Astrocyte (in vitro differentiated cells and primary cell): ENCODE measurements around the gene CPNE7. TPM values are rescaled to one million over a fixed set of nuclear protein-coding genes. Genes with fewer than 3 reads are reported as not detected.

Experiments
- DNase-seq: peaks from one replicate; pipeline ENCODE4 v3.0.0-alpha.2; 2010; ENCODE audit warnings: low read depth
- FAIRE-seq: peaks from 2 replicates; lab custom pipeline; 2011; peaks lifted over from hg19 to GRCh38; lab: Jason Lieb, UNC
- H2AFZ ChIP-seq: 2 replicates; pipeline ENCODE4 v1.6.0; 2012; ENCODE audit warnings: low read depth, low read length, inconsistent platforms
- H3K27ac ChIP-seq: 2 replicates; pipeline ENCODE4 v1.5.1; 2011; ENCODE audit warnings: low read depth, low read length, inconsistent platforms
- H3K27me3 ChIP-seq: 2 replicates; pipeline ENCODE4 v1.6.0; 2011; ENCODE audit warnings: low read length, inconsistent platforms; ENCODE audit not compliant: insufficient read depth
- H3K36me3 ChIP-seq: 2 replicates; pipeline ENCODE4 v1.5.1; 2011; ENCODE audit warnings: low read length, inconsistent platforms; ENCODE audit not compliant: insufficient read depth
- H3K4me1 ChIP-seq: 2 replicates; pipeline ENCODE4 v1.5.1; 2011; ENCODE audit warnings: low read length, inconsistent platforms; ENCODE audit not compliant: insufficient read depth
- H3K4me2 ChIP-seq: 2 replicates; pipeline ENCODE4 v1.6.0; 2012; ENCODE audit warnings: low read length, inconsistent platforms
- H3K4me3 ChIP-seq: 2 replicates; pipeline ENCODE4 v1.5.1; 2011; ENCODE audit warnings: low read depth, mild to moderate bottlenecking, low read length, inconsistent platforms; ENCODE audit not compliant: insufficient read depth
- H3K79me2 ChIP-seq: 2 replicates; pipeline ENCODE4 v1.6.0; 2012; ENCODE audit warnings: mild to moderate bottlenecking, low read length, inconsistent platforms; ENCODE audit not compliant: insufficient read depth
- H3K9ac ChIP-seq: 2 replicates; pipeline ENCODE4 v1.6.0; 2012; ENCODE audit warnings: mild to moderate bottlenecking, low read length, inconsistent platforms
- H3K9me3 ChIP-seq: 2 replicates; pipeline ENCODE4 v1.5.1; 2012; ENCODE audit warnings: low read depth, mild to moderate bottlenecking, low read length, inconsistent platforms; ENCODE audit not compliant: insufficient read depth
- H4K20me1 ChIP-seq: 2 replicates; pipeline ENCODE4 v1.6.0; 2012; ENCODE audit warnings: low read length, inconsistent platforms; ENCODE audit not compliant: insufficient read depth
- H3K27ac Mint-ChIP-seq: one replicate; pipeline ENCODE4 v1.8.0; 2021; ENCODE audit warnings: mild to moderate bottlenecking, mixed read lengths; ENCODE audit not compliant: unreplicated experiment
- H3K27me3 Mint-ChIP-seq: one replicate; pipeline ENCODE4 v1.8.0; 2021; ENCODE audit warnings: low read depth, mixed read lengths; ENCODE audit not compliant: unreplicated experiment
- H3K36me3 Mint-ChIP-seq: one replicate; pipeline ENCODE4 v1.8.0; 2021; ENCODE audit warnings: low read depth, mixed read lengths; ENCODE audit not compliant: unreplicated experiment
- H3K4me1 Mint-ChIP-seq: one replicate; pipeline ENCODE4 v1.8.0; 2021; ENCODE audit warnings: low read depth, mixed read lengths; ENCODE audit not compliant: unreplicated experiment
- H3K4me3 Mint-ChIP-seq: one replicate; pipeline ENCODE4 v1.8.0; 2021; ENCODE audit warnings: mild to moderate bottlenecking, moderate library complexity, mixed read lengths; ENCODE audit not compliant: unreplicated experiment
- H3K9me3 Mint-ChIP-seq: one replicate; pipeline ENCODE4 v1.8.0; 2021; ENCODE audit warnings: mild to moderate bottlenecking, mixed read lengths; ENCODE audit not compliant: unreplicated experiment
- EZH2 ChIP-seq: IDR thresholded peaks from 2 replicates; pipeline ENCODE4 v1.6.1; 2012; ENCODE audit warnings: mild to moderate bottlenecking, low read length, inconsistent platforms; ENCODE audit not compliant: insufficient read depth
- total RNA-seq: library from RNA; stranded (reverse); gene quantifications from 2 replicates; pipeline ENCODE4 v1.2.1, GENCODE V29; 2021
- TF ChIP-seq, protein P1 (sequence below): IDR thresholded peaks from 2 replicates; pipeline ENCODE4 v1.5.1; 2011; ENCODE audit warnings: low read depth, mild to moderate bottlenecking, inconsistent platforms, low read length, moderate library complexity; ENCODE audit not compliant: insufficient read depth

CPNE7 gene
- total RNA-seq, 1 donor from 2014 or later: 7.5 TPM

DNA sequence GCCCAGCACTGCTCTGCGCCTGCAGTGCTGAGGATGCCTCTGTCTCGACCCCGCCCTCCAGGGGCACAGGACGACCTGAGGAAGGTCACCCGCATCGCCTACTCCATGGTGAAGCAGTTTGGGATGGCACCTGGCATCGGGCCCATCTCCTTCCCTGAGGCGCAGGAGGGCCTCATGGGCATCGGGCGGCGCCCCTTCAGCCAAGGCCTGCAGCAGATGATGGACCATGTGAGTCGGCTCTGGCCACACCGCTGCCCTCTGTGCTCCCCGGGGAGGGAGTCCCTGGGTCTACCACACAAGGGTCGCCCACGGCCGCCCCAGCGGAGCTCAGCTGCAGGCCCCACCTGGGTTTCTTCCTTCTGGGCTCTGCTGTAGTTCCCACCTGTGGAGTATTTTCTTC, 21.8 kb upstream of the CPNE7 start:
- Histone ChIP-seq H3K79me2 (no peaks in the 10 kb centered on the region), H3K4me2 (no peak overlapping the region), H3K9me3 (no peaks in the 10 kb centered on the region), H3K4me1 (peaks cover 12% of the 10 kb centered on the region), H3K27me3 (no peaks in the 10 kb centered on the region), H3K9ac (no peak overlapping the region), H2AFZ (no peak overlapping the region), H4K20me1 (peaks cover 8% of the 10 kb centered on the region), H3K27ac (no peak overlapping the region), H3K36me3 (peaks cover 20% of the 10 kb centered on the region), H3K4me3 (no peak overlapping the region)
- DNase-seq: no peak
- no peak for FAIRE-seq
- Mint-ChIP-seq H3K9me3 (no peaks in the 10 kb centered on the region), H3K36me3 (peaks cover 37% of the 10 kb centered on the region), H3K4me3 (no peak overlapping the region), H3K27me3 (no peaks in the 10 kb centered on the region), H3K4me1 (peaks cover 3% of the 10 kb centered on the region), H3K27ac (no peak overlapping the region)
- no peak for TF ChIP-seq EZH2
- TF ChIP-seq, protein P1, sequence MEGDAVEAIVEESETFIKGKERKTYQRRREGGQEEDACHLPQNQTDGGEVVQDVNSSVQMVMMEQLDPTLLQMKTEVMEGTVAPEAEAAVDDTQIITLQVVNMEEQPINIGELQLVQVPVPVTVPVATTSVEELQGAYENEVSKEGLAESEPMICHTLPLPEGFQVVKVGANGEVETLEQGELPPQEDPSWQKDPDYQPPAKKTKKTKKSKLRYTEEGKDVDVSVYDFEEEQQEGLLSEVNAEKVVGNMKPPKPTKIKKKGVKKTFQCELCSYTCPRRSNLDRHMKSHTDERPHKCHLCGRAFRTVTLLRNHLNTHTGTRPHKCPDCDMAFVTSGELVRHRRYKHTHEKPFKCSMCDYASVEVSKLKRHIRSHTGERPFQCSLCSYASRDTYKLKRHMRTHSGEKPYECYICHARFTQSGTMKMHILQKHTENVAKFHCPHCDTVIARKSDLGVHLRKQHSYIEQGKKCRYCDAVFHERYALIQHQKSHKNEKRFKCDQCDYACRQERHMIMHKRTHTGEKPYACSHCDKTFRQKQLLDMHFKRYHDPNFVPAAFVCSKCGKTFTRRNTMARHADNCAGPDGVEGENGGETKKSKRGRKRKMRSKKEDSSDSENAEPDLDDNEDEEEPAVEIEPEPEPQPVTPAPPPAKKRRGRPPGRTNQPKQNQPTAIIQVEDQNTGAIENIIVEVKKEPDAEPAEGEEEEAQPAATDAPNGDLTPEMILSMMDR: no peak

DNA sequence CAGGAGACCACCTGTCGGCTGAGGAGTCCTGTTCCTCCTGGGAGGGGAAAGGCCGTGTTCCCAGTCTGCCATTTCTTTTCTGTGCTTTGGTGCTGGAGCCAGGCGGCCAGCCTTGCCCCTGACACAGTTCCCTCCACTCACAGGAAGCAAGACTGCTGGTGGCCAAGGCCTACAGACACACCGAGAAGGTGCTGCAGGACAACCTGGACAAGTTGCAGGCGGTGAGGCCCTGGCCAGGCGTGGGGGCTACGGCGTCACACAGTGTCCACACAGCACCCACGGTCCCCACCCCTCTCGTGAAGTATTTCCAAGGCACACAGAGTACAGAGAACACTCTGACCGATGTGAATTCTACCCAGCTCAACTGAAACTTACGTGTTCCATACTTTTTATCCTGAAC, 21.2 kb upstream of the CPNE7 start:
- Mint-ChIP-seq H3K27me3 (no peaks in the 10 kb centered on the region), H3K4me3 (no peak overlapping the region), H3K4me1 (peaks cover 3% of the 10 kb centered on the region), H3K36me3 (peaks cover 37% of the 10 kb centered on the region), H3K9me3 (no peaks in the 10 kb centered on the region), H3K27ac (peak overlapping the region; percentile 75)
- Histone ChIP-seq H3K4me1 (peaks cover 12% of the 10 kb centered on the region), H3K36me3 (peaks cover 14% of the 10 kb centered on the region), H3K9me3 (no peaks in the 10 kb centered on the region), H4K20me1 (peaks cover 5% of the 10 kb centered on the region), H2AFZ (no peak overlapping the region), H3K79me2 (no peaks in the 10 kb centered on the region), H3K4me2 (no peak overlapping the region), H3K27ac (no peak overlapping the region), H3K9ac (no peak overlapping the region), H3K27me3 (no peaks in the 10 kb centered on the region), H3K4me3 (no peak overlapping the region)
- DNase-seq: no peak
- FAIRE-seq: no peak
- TF ChIP-seq, protein P1: no peak
- no peak for TF ChIP-seq EZH2

DNA sequence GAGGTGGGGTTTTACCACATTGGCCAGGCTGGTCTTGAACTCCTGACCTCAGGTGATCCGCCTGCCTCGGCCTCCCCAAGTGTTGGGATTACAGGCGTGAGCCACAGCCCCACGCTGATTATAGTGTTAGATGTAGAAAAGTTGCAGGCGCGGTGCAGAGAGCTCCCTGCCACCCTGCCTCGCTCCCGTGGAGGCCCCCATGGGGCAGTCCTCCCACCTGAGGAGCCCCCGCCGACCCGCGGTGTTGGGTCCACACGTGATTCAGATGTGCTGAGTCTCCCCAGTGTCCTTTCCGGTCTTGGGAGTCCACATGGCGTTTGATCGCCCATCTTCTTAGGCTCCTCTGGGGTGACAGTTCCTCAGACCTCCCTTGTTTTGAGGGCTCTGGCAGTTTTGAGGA, 20.3 kb upstream of the CPNE7 start:
- FAIRE-seq (no peak), DNase-seq (no peak)
- peaks cover 8% of the 10 kb centered on the region for H3K4me1 Mint-ChIP-seq
- Histone ChIP-seq H2AFZ (no peak overlapping the region), H3K79me2 (no peaks in the 10 kb centered on the region), H3K9me3 (no peaks in the 10 kb centered on the region), H3K36me3 (peaks cover 11% of the 10 kb centered on the region), H3K4me3 (no peak overlapping the region), H3K9ac (no peak overlapping the region), H3K4me2 (no peak overlapping the region), H3K27me3 (no peaks in the 10 kb centered on the region), H3K4me1 (peaks cover 20% of the 10 kb centered on the region), H4K20me1 (peaks cover 5% of the 10 kb centered on the region), H3K27ac (no peak overlapping the region)
- H3K4me3 Mint-ChIP-seq: no peak overlapping the region
- H3K36me3 Mint-ChIP-seq: peaks cover 37% of the 10 kb centered on the region
- H3K27me3 Mint-ChIP-seq: no peaks in the 10 kb centered on the region
- TF ChIP-seq, protein P1: no peak
- TF ChIP-seq EZH2: no peak
- H3K9me3 Mint-ChIP-seq: no peaks in the 10 kb centered on the region
- H3K27ac Mint-ChIP-seq: no peak overlapping the region
